GM21619 (cell line): ENCODE measurements around the gene GNG12.

Source experiments
- ATAC-seq: cut with Tn5 transposase; IDR thresholded peaks from one replicate; pipeline ENCODE4 v1.9.1; 2021; ENCODE audit not compliant: unreplicated experiment

The GNG12 gene

GRCh38 chr1:67686267-67687197 lies 146.7 kb downstream of the GNG12 start:
- peak; percentile 28 for ATAC-seq

- peak; percentile 9 for ATAC-seq
Observed at GRCh38 chr1:67685558-67686266, 147.6 kb downstream of the GNG12 start.

GRCh38 chr1:67685067-67685557 lies 148.2 kb downstream of the GNG12 start, which contains the start of gene GADD45A:
TSS of gene GADD45A (plus strand) at chr1:67685201. CDS start at chr1:67685495, 294 bp downstream.
- ATAC-seq: peak; percentile 81

- ATAC-seq: no peak
Observed at GRCh38 chr1:67684526-67685066, 148.7 kb downstream of the GNG12 start.

GRCh38 chr1:67683766-67684525 lies 149.3 kb downstream of the GNG12 start:
- no peak for ATAC-seq

GRCh38 chr1:67683316-67683715 lies 150.0 kb downstream of the GNG12 start:
- ATAC-seq: no peak

GRCh38 chr1:67682659-67683197 lies 150.5 kb downstream of the GNG12 start:
- ATAC-seq: no peak

GRCh38 chr1:67680486-67680885 lies 152.8 kb downstream of the GNG12 start:
- ATAC-seq: no peak

- no peak for ATAC-seq
Observed at GRCh38 chr1:67679691-67680090, 153.6 kb downstream of the GNG12 start.

- ATAC-seq: no peak
Observed at GRCh38 chr1:67677930-67678329, 155.3 kb downstream of the GNG12 start.

- ATAC-seq: no peak
Observed at GRCh38 chr1:67677408-67677807, 155.9 kb downstream of the GNG12 start.

GRCh38 chr1:67676946-67677345 lies 156.3 kb downstream of the GNG12 start:
- ATAC-seq: no peak

- ATAC-seq: no peak
Observed at GRCh38 chr1:67676287-67676686, 157.0 kb downstream of the GNG12 start.

GRCh38 chr1:67675800-67676199 lies 157.5 kb downstream of the GNG12 start:
- ATAC-seq: peak; percentile 71

GRCh38 chr1:67674260-67675011 lies 158.8 kb downstream of the GNG12 start:
- peak; percentile 54 for ATAC-seq

- ATAC-seq: no peak
Observed at GRCh38 chr1:67673468-67674201, 159.6 kb downstream of the GNG12 start.

GRCh38 chr1:67672260-67672803 lies 160.9 kb downstream of the GNG12 start:
- ATAC-seq: no peak

- no peak for ATAC-seq
Observed at GRCh38 chr1:67668660-67669059, 164.6 kb downstream of the GNG12 start.

GRCh38 chr1:67666636-67667035 lies 166.6 kb downstream of the GNG12 start:
- no peak for ATAC-seq
